ENCODE data around the gene PCDH19. TPM values are rescaled to one million over a fixed set of nuclear protein-coding genes. Genes with fewer than 3 reads are reported as not detected.

PCDH19 gene
- total RNA-seq, 1 experiment from 2014 or later, result 0.70 TPM

- Mint-ChIP-seq H3K4me3 (ENCODE audit: unreplicated experiment) (no peak overlapping the region), H3K36me3 (ENCODE audit: insufficient read depth, unreplicated experiment) (no peaks in the 10 kb centered on the region), H3K9me3 (ENCODE audit: unreplicated experiment) (no peaks in the 10 kb centered on the region), H3K27me3 (ENCODE audit: insufficient read depth, unreplicated experiment) (peaks cover 62% of the 10 kb centered on the region), H3K27ac (ENCODE audit: low read depth, unreplicated experiment) (no peak overlapping the region), H3K4me1 (ENCODE audit: insufficient read depth, unreplicated experiment) (no peaks in the 10 kb centered on the region)
- DNase-seq (ENCODE audit: unreplicated experiment), result no peak
- CTCF ChIA-PET, result interaction anchor here (0.6 to 4.4 kb wide), 18 partner anchors 11 to 1110 kb away, joined by 3 to 29 read pairs (median 4); no protein-coding TSS in a partner anchor
- intact Hi-C loops (cut with micrococcal nuclease), result loop anchor here (2.0 kb wide), 2 partner anchors 43 to 339 kb away; no protein-coding TSS in a partner anchor
- no peak for TF ChIP-seq CTCF (IDR thresholded peaks at IDR 0.05; ENCODE audit: unreplicated experiment)
- POLR2A ChIA-PET, result interaction anchor here (0.7 to 1.7 kb wide), 4 partner anchors 9 to 224 kb away, joined by 3 to 8 read pairs (median 4); partner anchors contain the start of gene TSPAN6
- no TSS peak for BruUV-seq (replicated peaks)
These were observed 2.0 kb upstream of the PCDH19 start for GRCh38 chrX:100411802-100412715.

- POLR2A ChIA-PET, result interaction anchor here (0.6 to 0.7 kb wide), 2 partner anchors 48 to 225 kb away, joined by 3 read pairs; partner anchors contain the start of gene TSPAN6
- Mint-ChIP-seq H3K27me3 (ENCODE audit: insufficient read depth, unreplicated experiment) (peaks cover 57% of the 10 kb centered on the region), H3K36me3 (ENCODE audit: insufficient read depth, unreplicated experiment) (no peaks in the 10 kb centered on the region), H3K4me1 (ENCODE audit: insufficient read depth, unreplicated experiment) (no peaks in the 10 kb centered on the region), H3K27ac (ENCODE audit: low read depth, unreplicated experiment) (no peak overlapping the region), H3K9me3 (ENCODE audit: unreplicated experiment) (no peaks in the 10 kb centered on the region), H3K4me3 (ENCODE audit: unreplicated experiment) (peak overlapping the region; percentile 67)
- BruUV-seq (replicated peaks), result no TSS peak
- no peak for TF ChIP-seq CTCF (IDR thresholded peaks at IDR 0.05; ENCODE audit: unreplicated experiment)
- intact Hi-C loops (cut with micrococcal nuclease), result no loop called here
- CTCF ChIA-PET, result interaction anchor here (0.5 to 4.4 kb wide), 10 partner anchors 13 to 1109 kb away, joined by 3 to 29 read pairs (median 4); no protein-coding TSS in a partner anchor
- no peak for DNase-seq (ENCODE audit: unreplicated experiment)
These were observed 1.1 kb upstream of the PCDH19 start for GRCh38 chrX:100410901-100411801.

GRCh38 chrX:100408713-100409609 is 1.1 kb downstream of the PCDH19 start:
- Mint-ChIP-seq H3K9me3 (ENCODE audit: unreplicated experiment) (no peaks in the 10 kb centered on the region), H3K27ac (ENCODE audit: low read depth, unreplicated experiment) (no peak overlapping the region), H3K36me3 (ENCODE audit: insufficient read depth, unreplicated experiment) (no peaks in the 10 kb centered on the region), H3K4me3 (ENCODE audit: unreplicated experiment) (peak overlapping the region; percentile 67), H3K27me3 (ENCODE audit: insufficient read depth, unreplicated experiment) (peaks cover 51% of the 10 kb centered on the region), H3K4me1 (ENCODE audit: insufficient read depth, unreplicated experiment) (no peaks in the 10 kb centered on the region)
- DNase-seq (ENCODE audit: unreplicated experiment), result no peak
- CTCF ChIA-PET, result interaction anchor here (0.6 to 3.3 kb wide), 4 partner anchors 15 to 44 kb away, joined by 3 to 18 read pairs (median 4); no protein-coding TSS in a partner anchor
- intact Hi-C loops (cut with micrococcal nuclease), result no loop called here
- no TSS peak for BruUV-seq (replicated peaks)
- TF ChIP-seq CTCF (IDR thresholded peaks at IDR 0.05; ENCODE audit: unreplicated experiment), result no peak
- POLR2A ChIA-PET, result no interaction called here
